ENCODE data around the gene DR1. TPM values are rescaled to one million over a fixed set of nuclear protein-coding genes. Genes with fewer than 3 reads are reported as not detected.

Gene DR1
- polyA plus RNA-seq, 2 of the 4 experiments (the other 2 are of a cell fraction) = 20.9 to 39.8 TPM

GRCh38 chr1:93411000-93411399 is 65.3 kb downstream of the DR1 start:
- ChIA-PET CTCF (no interaction called here), POLR2A (interaction anchor here (0.5 kb wide), 1 partner anchor 375 kb away, joined by 4 read pairs; no protein-coding TSS in a partner anchor)
- no peak overlapping the region for H3K27ac ChIP-seq
- no peak overlapping the region for H3K4me2 ChIP-seq
- DNase-seq (ENCODE audit: low read depth in 1 of 2, low spot score in 1 of 2) = no peak
- no peak overlapping the region for H3K4me3 ChIP-seq
- TF ChIP-seq ESRRA (IDR thresholded peaks at IDR 0.05; ENCODE audit: borderline replicate concordance, low read length) (no peak), BHLHE40 (IDR thresholded peaks at IDR 0.05; ENCODE audit: low read depth, low read length) (no peak), ATOH8 (CRISPR knock-in tag; IDR thresholded peaks at IDR 0.05; ENCODE audit: low read depth) (no peak), JUNB (IDR thresholded peaks at IDR 0.05) (no peak), EP300 (IDR thresholded peaks at IDR 0.05) (no peak), PBX3 (IDR thresholded peaks at IDR 0.05) (no peak)
- H3K4me1 ChIP-seq = no peaks in the 10 kb centered on the region
- no peak for FAIRE-seq
- no peaks in the 10 kb centered on the region; the same call in 2 of the 3 replicates for H3K9me3 ChIP-seq
- ATAC-seq = no peak
- 82% methylated on average over 2 of the region's 2 CpGs for WGBS (ENCODE audit: missing lambda C conversion rate)

DNA sequence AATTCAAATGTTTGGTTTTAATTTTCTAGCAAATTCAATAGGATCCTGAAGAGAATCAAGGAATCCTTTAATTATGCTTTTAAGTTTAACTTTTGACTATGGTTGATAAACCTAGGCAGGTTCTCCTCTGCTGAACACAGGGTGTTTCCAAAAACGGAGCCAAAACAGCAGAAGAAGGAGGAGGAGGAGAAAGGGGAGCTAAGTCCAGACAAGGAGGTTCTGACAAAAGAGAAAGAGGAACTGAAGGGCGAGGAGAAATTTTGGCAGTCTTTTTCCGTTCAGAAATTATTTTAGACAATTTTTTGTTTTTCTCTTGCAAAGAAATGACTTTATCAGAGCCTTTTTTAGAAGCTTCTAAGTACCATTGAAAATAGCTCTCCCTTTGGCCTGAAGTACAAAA is 69.0 kb downstream of the DR1 start:
- TF ChIP-seq, protein P1, sequence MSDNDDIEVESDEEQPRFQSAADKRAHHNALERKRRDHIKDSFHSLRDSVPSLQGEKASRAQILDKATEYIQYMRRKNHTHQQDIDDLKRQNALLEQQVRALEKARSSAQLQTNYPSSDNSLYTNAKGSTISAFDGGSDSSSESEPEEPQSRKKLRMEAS (IDR thresholded peaks at IDR 0.05) = no peak
- TF ChIP-seq KDM5A (IDR thresholded peaks at IDR 0.05) = no peak
- no peak for TF ChIP-seq SREBF2 (IDR thresholded peaks at IDR 0.05)
- no peak for TF ChIP-seq BHLHE40 (IDR thresholded peaks at IDR 0.05; ENCODE audit: low read depth, low read length)
- no peak for TF ChIP-seq JUNB (IDR thresholded peaks at IDR 0.05)
- no peak for TF ChIP-seq FOSB (CRISPR knock-in tag; IDR thresholded peaks at IDR 0.05)
- FAIRE-seq (no peak), DNase-seq (ENCODE audit: low read depth in 1 of 2, low spot score in 1 of 2) (no peak), ATAC-seq (no peak)
- WGBS (ENCODE audit: missing lambda C conversion rate) = 48% methylated on average over 3 of the region's 3 CpGs
- no peaks in the 10 kb centered on the region for H3K4me1 ChIP-seq
- POLR2A ChIA-PET = no interaction called here
- CTCF ChIA-PET = no interaction called here
- no peaks in the 10 kb centered on the region for H3K9me3 ChIP-seq
- no peak overlapping the region for H3K27ac ChIP-seq
- no peak overlapping the region for H3K4me2 ChIP-seq
- H3K4me3 ChIP-seq = no peak overlapping the region

DNA sequence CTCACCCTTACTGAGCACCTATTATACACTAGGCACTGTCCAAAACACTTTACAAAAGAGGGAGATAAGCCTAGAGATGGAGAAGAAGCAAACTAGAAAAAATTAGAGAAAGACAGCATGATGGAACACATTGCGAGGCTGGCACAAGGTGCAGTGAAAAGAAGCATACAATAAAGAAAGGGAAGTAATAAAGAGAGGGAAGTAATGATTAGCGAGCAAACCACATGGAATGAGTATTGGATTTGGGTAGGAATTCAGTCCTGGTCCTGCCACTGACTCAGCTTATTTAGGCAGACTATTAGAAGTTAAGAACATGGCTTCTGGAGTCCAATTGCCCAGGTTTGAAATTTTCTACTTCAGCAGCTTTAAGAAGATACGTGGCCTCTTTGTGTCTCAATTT is 69.6 kb downstream of the DR1 start:
- no peaks in the 10 kb centered on the region for H3K4me1 ChIP-seq
- TF ChIP-seq RNF2 (IDR thresholded peaks at IDR 0.05; ENCODE audit: borderline replicate concordance, low read depth) (no peak), RARB (CRISPR knock-in tag; IDR thresholded peaks at IDR 0.05) (no peak)
- WGBS (ENCODE audit: missing lambda C conversion rate) = 77% methylated on average over 3 of the region's 3 CpGs
- no peak for ATAC-seq
- no peak for DNase-seq (ENCODE audit: low read depth in 1 of 2, low spot score in 1 of 2)
- H3K4me3 ChIP-seq = no peak overlapping the region
- CTCF ChIA-PET = no interaction called here
- H3K4me2 ChIP-seq = no peak overlapping the region
- H3K9me3 ChIP-seq = no peaks in the 10 kb centered on the region
- POLR2A ChIA-PET = no interaction called here
- no peak for FAIRE-seq
- H3K27ac ChIP-seq = no peak overlapping the region

- FAIRE-seq (no peak), DNase-seq (ENCODE audit: low read depth in 1 of 2, low spot score in 1 of 2) (no peak), ATAC-seq (no peak)
- ChIA-PET CTCF (no interaction called here), POLR2A (no interaction called here)
- Histone ChIP-seq H3K27ac (no peak overlapping the region), H3K4me2 (no peak overlapping the region), H3K9me3 (no peaks in the 10 kb centered on the region), H3K4me1 (no peaks in the 10 kb centered on the region), H3K4me3 (no peak overlapping the region)
- 70% methylated on average over 2 of the region's 2 CpGs for WGBS (ENCODE audit: missing lambda C conversion rate)
- TF ChIP-seq SMC3 (IDR thresholded peaks at IDR 0.05) = no peak
- no peak for TF ChIP-seq FOSB (CRISPR knock-in tag; IDR thresholded peaks at IDR 0.05)
- no peak for TF ChIP-seq HMGXB4 (CRISPR knock-in tag; IDR thresholded peaks at IDR 0.05; ENCODE audit: borderline replicate concordance)
- TF ChIP-seq HDAC2 (IDR thresholded peaks at IDR 0.05) = no peak
- TF ChIP-seq BHLHE40 (IDR thresholded peaks at IDR 0.05; ENCODE audit: low read depth, low read length) = no peak
- no peak for TF ChIP-seq REST (IDR thresholded peaks at IDR 0.05)
- TF ChIP-seq POLR2A (IDR thresholded peaks at IDR 0.05; ENCODE audit: low read length) = no peak
- no peak for TF ChIP-seq MYC (IDR thresholded peaks at IDR 0.05; ENCODE audit: borderline replicate concordance, low read length)
- no peak for TF ChIP-seq RNF2 (IDR thresholded peaks at IDR 0.05; ENCODE audit: borderline replicate concordance, low read depth)
- no peak for TF ChIP-seq PHF8 (IDR thresholded peaks at IDR 0.05; ENCODE audit: borderline replicate concordance, low read depth)
Observed at GRCh38 chr1:93416183-93416582, 70.5 kb downstream of the DR1 start.

All from A549 (cell line).